Mesendoderm (in vitro differentiated cells): ENCODE data around the gene C5orf22.
"Not testable (repeated sequence)": the region's sequence is repeated elsewhere in the genome, so short reads cannot be mapped to it uniquely, and the experiment has no call there.

Experiments used
- DNase-seq: peaks from one replicate; pipeline ENCODE4 v3.0.0; 2013
- H2AK5ac ChIP-seq: 2 replicates; pipeline ENCODE4 v1.6.1; 2013; ENCODE audit warnings: low read length, inconsistent platforms
- H2BK120ac ChIP-seq: 2 replicates; pipeline ENCODE4 v1.6.1; 2013; ENCODE audit warnings: low read depth, mild to moderate bottlenecking, low read length, moderate library complexity, mixed read lengths
- H2BK15ac ChIP-seq: replicated peaks from 2 replicates; pipeline ENCODE4 v1.6.1; 2013; ENCODE audit warnings: low read depth, mild to moderate bottlenecking, moderate library complexity
- H2BK5ac ChIP-seq: 2 replicates; pipeline ENCODE4 v1.6.1; 2013; ENCODE audit warnings: low read length, inconsistent platforms
- H3K18ac ChIP-seq: 2 replicates; pipeline ENCODE4 v1.6.1; 2013; ENCODE audit warnings: mild to moderate bottlenecking, low read length, mixed read lengths
- H3K23ac ChIP-seq: one replicate; pipeline ENCODE4 v1.6.1; 2013; ENCODE audit warnings: low read length
- H3K27ac ChIP-seq: 2 replicates; pipeline ENCODE4 v1.5.1; 2013; ENCODE audit warnings: low read depth, mild to moderate bottlenecking, inconsistent platforms, low read length, moderate library complexity
- H3K27me3 ChIP-seq: 2 replicates; pipeline ENCODE4 v1.6.1; 2013; ENCODE audit warnings: low read length, control low read depth, mild to moderate bottlenecking, inconsistent platforms; ENCODE audit not compliant: insufficient read depth, poor library complexity
- H3K36me3 ChIP-seq: 2 replicates; pipeline ENCODE4 v1.6.1; 2013; ENCODE audit warnings: low read length, inconsistent platforms; ENCODE audit not compliant: control insufficient read depth, insufficient read depth
- H3K4ac ChIP-seq: one replicate; pipeline ENCODE4 v1.6.1; 2013; ENCODE audit warnings: low read depth, mild to moderate bottlenecking, low read length, moderate library complexity
- H3K4me1 ChIP-seq: 2 replicates; pipeline ENCODE4 v1.6.1; 2013; ENCODE audit warnings: low read depth, low read length, inconsistent platforms; ENCODE audit not compliant: control insufficient read depth
- H3K4me2 ChIP-seq: 2 replicates; pipeline ENCODE4 v1.6.1; 2013; ENCODE audit warnings: low read length
- H3K4me3 ChIP-seq: 2 replicates; pipeline ENCODE4 v1.5.1; 2013; ENCODE audit warnings: mild to moderate bottlenecking, low read length
- H3K56ac ChIP-seq: one replicate; pipeline ENCODE4 v1.6.1; 2013; ENCODE audit warnings: low read length
- H3K79me1 ChIP-seq: 2 replicates; pipeline ENCODE4 v1.6.1; 2013; ENCODE audit warnings: low read length, inconsistent platforms
- H3K79me2 ChIP-seq: 2 replicates; pipeline ENCODE4 v1.6.1; 2013; ENCODE audit warnings: mild to moderate bottlenecking, low read length; ENCODE audit not compliant: control insufficient read depth, insufficient read depth
- H3K9ac ChIP-seq: 2 replicates; pipeline ENCODE4 v1.6.1; 2013; ENCODE audit warnings: low read length, inconsistent platforms
- H4K5ac ChIP-seq: one replicate; pipeline ENCODE4 v1.6.1; 2013; ENCODE audit warnings: low read length
- H4K8ac ChIP-seq: one replicate; pipeline ENCODE4 v1.6.1; 2013; ENCODE audit warnings: low read depth, mild to moderate bottlenecking, control low read depth, low read length, moderate library complexity
- WGBS: extraction: QIAGEN DNeasy Blood & Tissue Kit; methylation state at CpG from one replicate; pipeline ENCODE4 v1.1.7; 2013; ENCODE audit warnings: low lambda C conversion rate, missing lambda C conversion rate; ENCODE audit not compliant: insufficient coverage; ENCODE audit errors: extremely low coverage; 5-methylcytosine and 5-hydroxymethylcytosine counted together

Gene C5orf22

GRCh38 chr5:31554552-31554951 lies 22.5 kb downstream of the C5orf22 start:
- H3K23ac ChIP-seq = no peak overlapping the region
- H3K36me3 ChIP-seq = peaks cover 2% of the 10 kb centered on the region
- no CpG with 5 or more reads among the region's 1 CpG for WGBS

DNA sequence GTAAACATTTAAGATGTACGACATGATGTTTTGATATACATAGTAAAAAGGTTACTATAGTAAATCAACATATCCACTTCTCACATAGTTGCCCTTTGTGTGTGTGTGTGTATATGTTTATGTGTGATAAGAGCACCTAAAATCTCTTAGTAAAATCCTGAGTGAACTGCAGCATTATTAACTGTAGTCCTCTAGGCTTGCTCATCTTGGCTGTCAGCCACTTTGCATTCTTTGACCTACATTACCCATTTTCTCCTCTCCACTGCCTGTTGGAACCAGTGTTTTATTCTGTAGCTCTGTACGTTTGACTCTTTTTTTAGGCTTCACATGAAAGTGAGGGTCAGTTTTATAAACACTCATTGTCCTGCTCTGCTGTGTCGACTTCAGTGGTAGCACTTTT lies 24.4 kb downstream of the C5orf22 start:
- DNase-seq = no peak
- no peak overlapping the region for H3K27ac ChIP-seq
- no peak overlapping the region for H3K23ac ChIP-seq
- H3K9ac ChIP-seq = no peak overlapping the region
- no peaks in the 10 kb centered on the region for H3K79me2 ChIP-seq
- no peak overlapping the region for H2BK15ac ChIP-seq
- H2BK5ac ChIP-seq = no peak overlapping the region
- H3K56ac ChIP-seq = no peak overlapping the region
- no peak overlapping the region for H3K4me3 ChIP-seq
- no CpG with 5 or more reads among the region's 3 CpGs for WGBS
- H3K4me1 ChIP-seq = no peaks in the 10 kb centered on the region
- peaks cover 2% of the 10 kb centered on the region for H3K36me3 ChIP-seq
- no peak overlapping the region for H2BK120ac ChIP-seq
- no peaks in the 10 kb centered on the region for H3K27me3 ChIP-seq
- H3K79me1 ChIP-seq = no peaks in the 10 kb centered on the region
- H4K5ac ChIP-seq = no peak overlapping the region
- no peak overlapping the region for H2AK5ac ChIP-seq
- no peak overlapping the region for H3K4me2 ChIP-seq
- no peak overlapping the region for H4K8ac ChIP-seq
- no peak overlapping the region for H3K18ac ChIP-seq
- no peak overlapping the region for H3K4ac ChIP-seq

More at GRCh38 chr5:31554552-31554951, 22.5 kb downstream of the C5orf22 start:
- no peaks in the 10 kb centered on the region for H3K79me2 ChIP-seq
- no peak overlapping the region for H4K8ac ChIP-seq
- H3K4me2 ChIP-seq = no peak overlapping the region
- no peaks in the 10 kb centered on the region for H3K4me1 ChIP-seq
- H3K18ac ChIP-seq = no peak overlapping the region
- H2BK120ac ChIP-seq = no peak overlapping the region
- no peak overlapping the region for H3K9ac ChIP-seq
- no peak overlapping the region for H3K4ac ChIP-seq
- H4K5ac ChIP-seq = no peak overlapping the region
- no peak overlapping the region for H2BK15ac ChIP-seq
- H2AK5ac ChIP-seq = no peak overlapping the region
- no peak overlapping the region for H3K27ac ChIP-seq
- H3K56ac ChIP-seq = no peak overlapping the region
- no peak overlapping the region for H2BK5ac ChIP-seq
- no peaks in the 10 kb centered on the region for H3K79me1 ChIP-seq
- no peaks in the 10 kb centered on the region for H3K27me3 ChIP-seq
- no peak for DNase-seq
- H3K4me3 ChIP-seq = no peak overlapping the region

- H3K36me3 ChIP-seq = no peaks in the 10 kb centered on the region
- H3K27ac ChIP-seq = no peak overlapping the region
- H3K4me1 ChIP-seq = peaks cover 2% of the 10 kb centered on the region
- no peak overlapping the region for H2BK15ac ChIP-seq
- H3K27me3 ChIP-seq = no peaks in the 10 kb centered on the region
- no peak overlapping the region for H3K4me3 ChIP-seq
- H3K9ac ChIP-seq = no peak overlapping the region
- H3K18ac ChIP-seq = no peak overlapping the region
- H2AK5ac ChIP-seq = no peak overlapping the region
- no peak overlapping the region for H3K23ac ChIP-seq
- H4K5ac ChIP-seq = no peak overlapping the region
- no peak overlapping the region for H2BK5ac ChIP-seq
- no peak overlapping the region for H2BK120ac ChIP-seq
- no CpG with 5 or more reads among the region's 3 CpGs for WGBS
- H3K4ac ChIP-seq = no peak overlapping the region
- no peaks in the 10 kb centered on the region for H3K79me2 ChIP-seq
- no peaks in the 10 kb centered on the region for H3K79me1 ChIP-seq
- no peak for DNase-seq
- no peak overlapping the region for H4K8ac ChIP-seq
- H3K4me2 ChIP-seq = no peak overlapping the region
- no peak overlapping the region for H3K56ac ChIP-seq
These were observed 27.8 kb downstream of the C5orf22 start for GRCh38 chr5:31559942-31560341.

GRCh38 chr5:31561946-31562345 lies 29.8 kb downstream of the C5orf22 start:
- no peak overlapping the region for H2BK5ac ChIP-seq
- peaks cover 2% of the 10 kb centered on the region for H3K4me1 ChIP-seq
- H4K5ac ChIP-seq = no peak overlapping the region
- H3K27me3 ChIP-seq = no peaks in the 10 kb centered on the region
- H2AK5ac ChIP-seq = no peak overlapping the region
- no peak overlapping the region for H3K9ac ChIP-seq
- no peak overlapping the region for H3K4me2 ChIP-seq
- H3K4ac ChIP-seq = no peak overlapping the region
- H4K8ac ChIP-seq = no peak overlapping the region
- no peak overlapping the region for H2BK15ac ChIP-seq
- no peak overlapping the region for H3K23ac ChIP-seq
- no peaks in the 10 kb centered on the region for H3K36me3 ChIP-seq
- no peak overlapping the region for H3K4me3 ChIP-seq
- H3K56ac ChIP-seq = no peak overlapping the region
- no CpG with 5 or more reads among the region's 1 CpG for WGBS
- H3K79me2 ChIP-seq = no peaks in the 10 kb centered on the region
- no peak overlapping the region for H3K27ac ChIP-seq
- DNase-seq = no peak
- no peak overlapping the region for H2BK120ac ChIP-seq
- no peaks in the 10 kb centered on the region for H3K79me1 ChIP-seq
- no peak overlapping the region for H3K18ac ChIP-seq

DNA sequence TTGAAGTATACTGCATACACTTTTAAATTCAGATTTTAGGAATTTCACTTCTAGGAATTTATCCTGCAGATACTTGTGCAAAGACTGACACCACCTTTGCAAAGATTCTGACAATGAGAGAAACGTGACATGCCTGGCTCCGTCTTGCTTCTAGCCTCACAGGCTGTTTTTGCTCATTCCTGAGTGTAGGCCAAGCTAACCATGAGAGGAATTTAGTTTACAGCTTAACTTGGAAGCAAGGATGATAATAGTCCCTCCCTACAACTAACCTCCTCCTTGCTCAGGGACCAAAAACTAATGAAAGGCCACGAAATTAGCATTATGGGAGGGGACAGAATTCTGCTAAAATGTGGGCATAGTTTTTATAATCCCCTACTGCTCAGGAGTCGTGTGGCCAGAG lies 31.1 kb downstream of the C5orf22 start:
- Histone ChIP-seq H3K4me2 (no peak overlapping the region), H3K27ac (no peak overlapping the region), H2BK15ac (no peak overlapping the region), H3K56ac (no peak overlapping the region), H4K5ac (no peak overlapping the region), H3K4ac (no peak overlapping the region), H4K8ac (no peak overlapping the region), H2BK120ac (no peak overlapping the region), H2BK5ac (no peak overlapping the region), H3K79me1 (no peaks in the 10 kb centered on the region), H3K36me3 (no peaks in the 10 kb centered on the region), H3K4me1 (peaks cover 2% of the 10 kb centered on the region), H3K27me3 (no peaks in the 10 kb centered on the region), H3K79me2 (no peaks in the 10 kb centered on the region), H3K23ac (no peak overlapping the region), H3K4me3 (no peak overlapping the region), H3K18ac (no peak overlapping the region), H3K9ac (no peak overlapping the region), H2AK5ac (no peak overlapping the region)
- WGBS = no CpG with 5 or more reads among the region's 4 CpGs
- DNase-seq = no peak

DNA sequence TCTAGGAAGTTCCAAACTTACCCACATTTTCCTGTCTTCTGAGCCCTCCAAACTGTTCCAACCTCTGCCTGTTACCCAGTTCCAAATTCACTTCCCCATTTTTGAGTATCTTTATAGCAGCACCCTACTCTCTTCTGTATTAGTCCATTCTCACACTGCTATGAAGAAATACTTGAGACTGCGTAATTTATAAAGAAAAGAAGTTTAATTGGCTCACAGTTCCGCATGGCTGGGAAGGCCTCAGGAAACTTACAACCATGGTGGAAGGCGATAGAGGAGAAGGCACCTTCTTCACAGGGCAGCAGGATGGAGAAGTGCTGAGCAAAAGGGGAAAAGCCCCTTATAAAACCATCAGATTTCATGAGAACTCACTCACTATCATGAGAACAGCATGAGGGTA lies 34.3 kb downstream of the C5orf22 start:
- not testable (repeated sequence) for H3K27me3 ChIP-seq, H3K23ac ChIP-seq, H3K4me2 ChIP-seq, DNase-seq, H2BK5ac ChIP-seq, H3K56ac ChIP-seq, H3K4ac ChIP-seq, H3K79me2 ChIP-seq, H2AK5ac ChIP-seq, H2BK15ac ChIP-seq, H3K4me3 ChIP-seq, H3K9ac ChIP-seq, H3K27ac ChIP-seq, H4K5ac ChIP-seq, H3K79me1 ChIP-seq, H2BK120ac ChIP-seq, H4K8ac ChIP-seq, H3K18ac ChIP-seq, H3K4me1 ChIP-seq, H3K36me3 ChIP-seq
- no CpG with 5 or more reads among the region's 3 CpGs for WGBS
